Type B pancreatic cell (in vitro differentiated cells): ENCODE measurements around the gene ARAP1. TPM values are rescaled to one million over a fixed set of nuclear protein-coding genes. Genes with fewer than 3 reads are reported as not detected.

Experiments used
- DNase-seq: peaks from one replicate; pipeline ENCODE4 v3.0.0; 2021; ENCODE audit warnings: mixed read lengths; ENCODE audit not compliant: unreplicated experiment; ENCODE audit errors: extremely low spot score
- H3K27ac Mint-ChIP-seq: 2 replicates; pipeline ENCODE4 v1.8.0; 2021; ENCODE audit warnings: mild to moderate bottlenecking, mixed read lengths
- H3K27me3 Mint-ChIP-seq: 2 replicates; pipeline ENCODE4 v1.8.0; 2021; ENCODE audit warnings: mixed read lengths
- H3K36me3 Mint-ChIP-seq: 2 replicates; pipeline ENCODE4 v1.8.0; 2021; ENCODE audit warnings: mixed read lengths
- H3K4me1 Mint-ChIP-seq: one replicate; pipeline ENCODE4 v1.8.0; 2021; ENCODE audit warnings: mixed read lengths; ENCODE audit not compliant: unreplicated experiment
- H3K4me3 Mint-ChIP-seq: 2 replicates; pipeline ENCODE4 v1.8.0; 2021; ENCODE audit warnings: mild to moderate bottlenecking, mixed read lengths
- H3K9me3 Mint-ChIP-seq: 2 replicates; pipeline ENCODE4 v1.8.0; 2021; ENCODE audit warnings: mixed read lengths
- CTCF ChIP-seq: fragments of 200-600 bp; sonication (generic); conservative IDR thresholded peaks from 2 replicates; pipeline ENCODE4 v1.5.0; 2021; ENCODE audit warnings: antibody characterized with exemption, mild to moderate bottlenecking
- total RNA-seq: library from RNA; stranded (reverse); gene quantifications from 2 replicates; pipeline ENCODE4 v1.2.1, GENCODE V29; 2021; ENCODE audit warnings: low replicate concordance

The ARAP1 gene
- total RNA-seq, 1 donor from 2014 or later, result 80.5 TPM

- H3K36me3 Mint-ChIP-seq, result peaks cover 16% of the 10 kb centered on the region
- no peak for DNase-seq
- no peak overlapping the region for H3K4me3 Mint-ChIP-seq
- H3K27me3 Mint-ChIP-seq, result no peaks in the 10 kb centered on the region
- H3K9me3 Mint-ChIP-seq, result no peaks in the 10 kb centered on the region
- no peak overlapping the region for H3K27ac Mint-ChIP-seq
- TF ChIP-seq CTCF, result no peak
- H3K4me1 Mint-ChIP-seq, result peaks cover 31% of the 10 kb centered on the region
Measured at GRCh38 chr11:72710278-72710677, 41.9 kb downstream of the ARAP1 start.

- Mint-ChIP-seq H3K27me3 (no peaks in the 10 kb centered on the region), H3K9me3 (no peaks in the 10 kb centered on the region), H3K4me1 (peaks cover 34% of the 10 kb centered on the region), H3K36me3 (peaks cover 16% of the 10 kb centered on the region), H3K27ac (no peak overlapping the region), H3K4me3 (no peak overlapping the region)
- no peak for DNase-seq
- TF ChIP-seq CTCF, result no peak
Measured at GRCh38 chr11:72709478-72710238, 42.5 kb downstream of the ARAP1 start.

GRCh38 chr11:72707032-72707431, 45.2 kb downstream of the ARAP1 start:
- no peak for DNase-seq
- Mint-ChIP-seq H3K9me3 (no peaks in the 10 kb centered on the region), H3K36me3 (peaks cover 16% of the 10 kb centered on the region), H3K27ac (no peak overlapping the region), H3K4me1 (peaks cover 37% of the 10 kb centered on the region), H3K4me3 (no peak overlapping the region), H3K27me3 (no peaks in the 10 kb centered on the region)
- TF ChIP-seq CTCF, result no peak

- Mint-ChIP-seq H3K27ac (no peak overlapping the region), H3K4me3 (no peak overlapping the region), H3K36me3 (peaks cover 16% of the 10 kb centered on the region), H3K4me1 (peaks cover 37% of the 10 kb centered on the region), H3K9me3 (no peaks in the 10 kb centered on the region), H3K27me3 (no peaks in the 10 kb centered on the region)
- no peak for TF ChIP-seq CTCF
- DNase-seq, result no peak
Measured at GRCh38 chr11:72706579-72706978, 45.6 kb downstream of the ARAP1 start.

GRCh38 chr11:72705442-72706365, 46.5 kb downstream of the ARAP1 start:
- H3K27me3 Mint-ChIP-seq, result no peaks in the 10 kb centered on the region
- H3K4me1 Mint-ChIP-seq, result peaks cover 31% of the 10 kb centered on the region
- H3K27ac Mint-ChIP-seq, result no peak overlapping the region
- no peak for DNase-seq
- H3K36me3 Mint-ChIP-seq, result peaks cover 16% of the 10 kb centered on the region
- H3K4me3 Mint-ChIP-seq, result no peak overlapping the region
- no peaks in the 10 kb centered on the region for H3K9me3 Mint-ChIP-seq
- TF ChIP-seq CTCF, result no peak
